Uterus (tissue), 2 donors: Measurements from ENCODE around the gene TTC4.

Source experiments
- CTCF ChIP-seq, 4 experiments: fragments of 200-600 bp in 2 of 4; fragments of 450-650 bp in 2 of 4; sonication (generic) in 2 of 4; IDR thresholded peaks; one replicate each; pipeline ENCODE4 v1.5.1; 2016 to 2019; ENCODE audit warnings: antibody characterized with exemption in 4 of 4, mild to moderate bottlenecking in 2 of 4, moderate library complexity in 1 of 4
- POLR2A ChIP-seq, 2 donors: fragments of 450-650 bp; IDR thresholded peaks; one replicate each; pipeline ENCODE4 v1.6.1; 2016; ENCODE audit warnings: antibody characterized with exemption in 2 of 2, mild to moderate bottlenecking in 1 of 2, moderate library complexity in 1 of 2

- no peak for TF ChIP-seq CTCF (IDR thresholded peaks at IDR 0.05)
- no peak for TF ChIP-seq POLR2A (IDR thresholded peaks at IDR 0.05)
Measured at GRCh38 chr1:54681358-54681757, 34.3 kb upstream of the TTC4 start.
